Urothelium cell line (cell line): Measurements from ENCODE around the gene ADCY2.
"Not testable (repeated sequence)": the region's sequence is repeated elsewhere in the genome, so short reads cannot be mapped to it uniquely, and the experiment has no call there.

Experiments used
- DNase-seq: peaks from one replicate; pipeline ENCODE4 v3.0.0; 2011; ENCODE audit warnings: low spot score, mixed read lengths
- FAIRE-seq: peaks from 2 replicates; lab custom pipeline; 2011; peaks lifted over from hg19 to GRCh38; lab: Jason Lieb, UNC

ADCY2 gene

DNA sequence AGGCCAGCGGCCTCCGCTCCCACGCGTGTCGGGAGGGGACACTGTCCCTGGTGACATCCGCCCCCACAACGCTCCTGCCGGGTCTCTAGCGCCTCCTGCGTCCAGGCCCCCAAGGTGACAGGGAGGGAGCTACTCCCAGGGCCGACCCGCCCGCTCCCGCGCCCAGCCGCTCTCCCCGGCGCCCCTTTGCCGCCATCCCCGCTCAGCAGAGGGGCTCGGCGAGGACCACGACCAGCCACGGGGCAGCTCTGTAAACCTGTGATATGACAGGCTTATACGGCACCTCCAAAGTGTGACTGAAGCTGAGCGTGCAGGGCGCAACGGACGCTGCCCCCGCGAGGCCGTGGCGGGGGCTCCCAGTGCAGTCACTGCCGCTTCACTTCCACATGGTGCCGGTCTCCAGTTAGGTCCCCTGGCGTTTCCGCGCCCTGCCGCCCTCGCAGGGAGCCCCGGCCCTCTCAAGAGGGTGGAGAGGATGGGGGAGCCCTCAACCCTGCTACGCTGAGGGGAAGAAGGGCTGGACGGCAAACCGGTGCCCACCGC is 978 bp upstream of the ADCY2 start:
- DNase-seq (no peak), FAIRE-seq (no peak)

- DNase-seq, result no peak
- FAIRE-seq, result peak; percentile 35
Measured at GRCh38 chr5:7395432-7395946, 449 bp upstream of the ADCY2 start.

- FAIRE-seq (no peak), DNase-seq (peak; percentile 56)
Measured at GRCh38 chr5:7396713-7397454, 946 bp downstream of the ADCY2 start.

DNA sequence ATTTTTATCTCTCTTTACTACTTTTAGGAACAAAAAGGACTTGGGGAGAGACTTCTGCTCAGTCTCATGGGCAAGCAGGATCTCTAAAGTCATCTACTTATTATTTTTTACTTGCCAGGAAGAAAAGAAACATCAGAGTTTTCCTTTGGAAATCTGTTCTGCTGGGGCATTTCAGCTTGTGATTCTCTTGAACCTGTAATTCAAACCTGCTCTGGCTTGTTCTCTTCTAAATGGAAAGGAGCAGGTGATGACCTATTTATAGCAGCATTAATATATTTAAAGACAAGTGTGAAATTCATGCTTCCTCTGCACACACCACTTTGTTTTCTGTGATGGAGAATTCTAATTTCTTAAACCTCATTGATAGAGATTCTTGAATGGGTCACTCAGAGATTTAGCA is 2.0 kb downstream of the ADCY2 start:
- DNase-seq (no peak), FAIRE-seq (no peak)

- FAIRE-seq (no peak), DNase-seq (no peak)
Measured at GRCh38 chr5:7398596-7399280, 2.8 kb downstream of the ADCY2 start.

GRCh38 chr5:7405277-7405676 is 9.3 kb downstream of the ADCY2 start:
- no peak for FAIRE-seq

GRCh38 chr5:7410936-7411511 is 15.1 kb downstream of the ADCY2 start:
- DNase-seq (peak; percentile 68), FAIRE-seq (peak; percentile 95)

More at GRCh38 chr5:7405277-7405676, 9.3 kb downstream of the ADCY2 start:
- DNase-seq, result no peak

- DNase-seq (no peak), FAIRE-seq (peak; percentile 27)
Measured at GRCh38 chr5:7412409-7412808, 16.5 kb downstream of the ADCY2 start.

GRCh38 chr5:7415123-7415522 is 19.2 kb downstream of the ADCY2 start:
- no peak for FAIRE-seq
- DNase-seq, result no peak

- DNase-seq (no peak), FAIRE-seq (no peak)
Measured at GRCh38 chr5:7415587-7416535, 19.9 kb downstream of the ADCY2 start.

- FAIRE-seq (no peak), DNase-seq (no peak)
Measured at GRCh38 chr5:7418276-7418675, 22.3 kb downstream of the ADCY2 start.

DNA sequence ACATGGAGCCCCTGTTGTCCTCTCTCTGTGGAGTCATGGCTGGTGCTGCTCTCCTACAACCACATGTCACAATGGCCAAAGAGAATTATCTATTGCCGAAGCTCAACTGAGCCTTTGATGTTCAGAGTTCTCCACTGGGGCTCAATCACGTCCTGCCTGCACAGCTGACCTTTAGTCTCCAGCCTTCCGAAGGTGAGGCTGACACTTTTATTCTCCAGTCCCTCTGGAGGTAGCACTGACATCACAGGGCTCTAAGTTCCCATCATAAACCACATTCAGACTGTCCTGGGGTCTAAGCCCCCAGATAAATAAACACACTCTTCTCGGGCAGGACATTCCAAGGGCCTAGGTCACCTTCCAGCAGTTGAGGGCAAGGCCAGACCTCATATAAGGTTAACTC is 23.4 kb downstream of the ADCY2 start:
- DNase-seq (no peak), FAIRE-seq (no peak)

DNA sequence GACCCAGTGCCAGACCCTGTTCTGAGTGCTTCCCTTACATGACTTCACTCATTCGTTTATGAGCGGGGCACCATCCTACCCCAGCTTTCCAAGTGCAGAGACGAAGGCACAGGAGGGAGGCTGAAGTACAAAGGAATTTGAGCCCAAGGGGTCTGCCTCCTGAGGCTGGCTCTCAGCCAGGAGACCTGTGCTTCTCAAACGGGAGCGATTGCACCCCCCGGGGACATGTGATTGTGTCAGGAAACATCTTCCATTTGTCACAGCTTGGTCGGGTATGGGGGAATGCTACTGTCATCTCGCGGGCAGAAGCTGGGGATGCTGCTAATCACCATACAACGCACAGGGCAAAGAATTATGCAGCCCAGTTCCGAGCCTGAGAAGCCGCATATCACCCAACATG is 23.9 kb downstream of the ADCY2 start:
- FAIRE-seq (no peak), DNase-seq (no peak)

DNA sequence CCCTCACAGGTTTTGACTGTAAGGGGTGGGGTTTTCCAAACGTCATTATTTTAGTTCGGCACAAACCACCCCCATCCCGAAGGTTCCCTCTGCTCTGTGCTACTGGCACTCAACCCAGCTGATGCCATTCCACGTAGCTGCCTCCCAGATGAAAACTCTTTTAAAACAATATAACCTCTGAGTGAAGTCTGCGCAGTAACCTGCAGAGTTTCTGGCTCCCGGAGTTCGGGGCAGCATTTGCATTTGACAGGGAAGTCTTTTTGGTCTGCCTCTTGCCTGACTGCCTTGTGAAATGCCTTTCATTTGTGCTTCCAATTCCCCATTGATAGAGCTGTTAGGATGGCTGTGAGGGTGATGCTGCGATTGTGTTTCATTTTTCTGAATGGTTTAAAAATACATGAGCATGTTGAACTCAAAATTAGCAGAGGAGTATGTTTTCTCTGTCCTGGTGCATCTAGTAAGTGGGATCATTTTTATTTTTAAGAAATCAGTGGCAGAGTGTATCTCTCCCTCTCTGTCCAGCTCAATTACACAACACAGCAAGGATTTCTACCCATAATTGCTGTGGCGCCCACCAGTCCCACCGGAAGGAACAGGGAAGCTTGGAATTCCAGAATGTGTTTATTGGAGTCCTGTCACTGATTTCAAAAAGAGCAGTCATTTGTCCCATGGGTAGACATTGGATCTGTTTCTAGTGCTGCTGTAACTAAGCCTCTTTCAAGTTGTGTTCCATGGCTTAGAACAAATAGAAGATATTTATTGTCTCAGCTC is 24.8 kb downstream of the ADCY2 start:
- FAIRE-seq (no peak), DNase-seq (no peak)

DNA sequence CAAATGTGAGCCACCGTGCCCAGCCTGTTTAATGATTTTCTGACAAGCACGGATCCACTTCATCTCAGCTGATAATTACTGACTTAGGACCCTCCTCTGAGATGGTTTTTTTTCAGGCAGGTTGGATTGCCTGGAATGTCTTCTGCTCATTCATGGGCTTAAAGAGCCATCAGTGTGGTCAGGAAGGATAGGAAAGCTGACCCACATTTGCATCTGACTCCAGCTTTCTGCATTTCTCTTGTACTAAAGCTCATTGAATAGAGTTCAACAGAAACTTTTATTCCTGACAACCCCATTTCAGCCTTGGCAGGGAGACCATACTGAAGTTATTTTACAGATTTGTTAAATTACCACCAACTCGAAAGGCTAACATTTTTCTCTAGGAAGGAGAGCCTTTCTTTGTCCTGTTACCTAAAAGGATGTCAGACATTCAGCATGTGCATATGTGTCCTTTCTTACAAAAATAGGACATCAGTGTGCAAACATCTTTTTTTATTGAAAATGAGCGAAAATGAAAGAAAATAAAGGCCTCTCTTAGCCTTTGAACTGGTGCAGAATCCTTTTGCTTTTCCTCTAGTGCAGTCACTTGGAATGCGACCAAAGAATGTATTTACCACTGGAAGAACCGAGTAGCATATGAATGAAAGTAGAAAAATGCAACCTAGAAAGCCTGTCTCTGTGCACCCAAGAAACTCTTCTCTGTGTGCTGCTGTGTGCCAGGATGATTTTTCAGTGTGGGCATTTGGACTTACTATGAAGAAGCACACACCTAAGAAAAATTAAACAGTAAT is 26.6 kb downstream of the ADCY2 start:
- FAIRE-seq, result no peak

GRCh38 chr5:7423231-7423630 is 27.3 kb downstream of the ADCY2 start:
- not testable (repeated sequence) for DNase-seq, FAIRE-seq

More for the DNA sequence above, 26.6 kb downstream of the ADCY2 start:
- no peak for DNase-seq

GRCh38 chr5:7425830-7426229 is 29.9 kb downstream of the ADCY2 start:
- DNase-seq (no peak), FAIRE-seq (no peak)

DNA sequence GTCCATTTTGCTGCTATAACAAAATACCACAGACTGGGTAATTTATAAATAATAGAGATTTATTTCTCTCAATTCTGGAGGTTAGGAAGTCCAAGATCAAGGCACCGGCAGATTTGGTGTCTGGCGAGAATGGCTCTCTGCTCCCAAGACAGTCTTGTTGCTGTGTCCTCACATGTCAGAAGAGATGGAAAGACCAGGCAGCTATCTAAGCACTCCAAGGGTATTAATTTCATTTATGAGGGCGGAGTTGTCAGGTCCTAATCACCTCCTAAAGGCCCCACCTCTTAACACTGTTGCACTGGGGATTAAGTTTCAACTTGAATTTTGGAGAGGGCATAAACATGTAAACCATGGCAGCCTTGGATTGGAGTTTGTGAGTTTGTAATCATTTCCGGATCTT is 30.3 kb downstream of the ADCY2 start:
- no peak for DNase-seq

GRCh38 chr5:7434914-7435313 is 39.0 kb downstream of the ADCY2 start:
- DNase-seq, result no peak
- FAIRE-seq, result no peak

More for the DNA sequence above, 30.3 kb downstream of the ADCY2 start:
- FAIRE-seq, result no peak
